Activated CD8-positive, alpha-beta memory T cell treated with anti-CD3 and anti-CD28 coated beads for 24 hours (primary cell): Measurements from ENCODE around the gene CHRD.
A peak's percentile ranks its signal among the peaks of the same experiment; 100 is the strongest.

Source experiments
- DNase-seq: peaks from one replicate; pipeline ENCODE4 v3.0.0-alpha.2; 2020

CHRD gene

GRCh38 chr3:184347321-184348056 lies 32.4 kb upstream of the CHRD start:
- no peak for DNase-seq

- DNase-seq = no peak
Observed at GRCh38 chr3:184348057-184348382, 31.8 kb upstream of the CHRD start.

- no peak for DNase-seq
Observed at GRCh38 chr3:184349563-184350470, 30.0 kb upstream of the CHRD start.

- DNase-seq = no peak
Observed at GRCh38 chr3:184350618-184351017, 29.2 kb upstream of the CHRD start.

GRCh38 chr3:184351511-184352148 lies 28.2 kb upstream of the CHRD start:
- no peak for DNase-seq

GRCh38 chr3:184352149-184352785 lies 27.6 kb upstream of the CHRD start:
- DNase-seq = no peak

GRCh38 chr3:184352897-184353545 lies 26.8 kb upstream of the CHRD start:
- DNase-seq = no peak

GRCh38 chr3:184353546-184353941 lies 26.3 kb upstream of the CHRD start:
- no peak for DNase-seq

- peak; percentile 87 for DNase-seq
Observed at GRCh38 chr3:184354121-184354728, 25.6 kb upstream of the CHRD start.

- no peak for DNase-seq
Observed at GRCh38 chr3:184354754-184355153, 25.1 kb upstream of the CHRD start.

GRCh38 chr3:184355261-184356040 lies 24.4 kb upstream of the CHRD start:
- DNase-seq = no peak

GRCh38 chr3:184357248-184358123 lies 22.4 kb upstream of the CHRD start:
- no peak for DNase-seq

GRCh38 chr3:184358124-184358767 lies 21.6 kb upstream of the CHRD start:
- DNase-seq = no peak

GRCh38 chr3:184358921-184359350 lies 20.9 kb upstream of the CHRD start:
- no peak for DNase-seq

GRCh38 chr3:184359610-184360009 lies 20.2 kb upstream of the CHRD start:
- DNase-seq = no peak

GRCh38 chr3:184360070-184360928 lies 19.6 kb upstream of the CHRD start:
- no peak for DNase-seq

- no peak for DNase-seq
Observed at GRCh38 chr3:184360929-184361531, 18.8 kb upstream of the CHRD start.

- DNase-seq = no peak
Observed at GRCh38 chr3:184361532-184361931, 18.3 kb upstream of the CHRD start, which contains the start of the genes CLCN2 and POLR2H. CLCN2 (minus strand) TSS chr3:184361605; CDS start chr3:184361479, 126 bp downstream. POLR2H (plus strand) TSS chr3:184361710; CDS start chr3:184363493, 1,783 bp downstream.
